Measurements from ENCODE around the gene SERPINE3.

Gene SERPINE3

GRCh38 chr13:51363625-51364024 is 24.1 kb downstream of the SERPINE3 start:
- DNase-seq (ENCODE audit: low read depth), result no peak

- peak; percentile 14 for DNase-seq (ENCODE audit: low read depth)
Measured at GRCh38 chr13:51364404-51365008, 25.0 kb downstream of the SERPINE3 start.

- no peak for DNase-seq (ENCODE audit: low read depth)
Measured at GRCh38 chr13:51370116-51370515, 30.6 kb downstream of the SERPINE3 start.

- no peak for DNase-seq (ENCODE audit: low read depth)
Measured at GRCh38 chr13:51370811-51371210, 31.3 kb downstream of the SERPINE3 start.

- DNase-seq (ENCODE audit: low read depth), result no peak
Measured at GRCh38 chr13:51371768-51372399, 32.4 kb downstream of the SERPINE3 start.

GRCh38 chr13:51373451-51373850 is 34.0 kb downstream of the SERPINE3 start:
- DNase-seq (ENCODE audit: low read depth), result no peak

- DNase-seq (ENCODE audit: low read depth), result no peak
Measured at GRCh38 chr13:51380269-51380668, 40.8 kb downstream of the SERPINE3 start.

GRCh38 chr13:51385114-51385513 is 45.6 kb downstream of the SERPINE3 start:
- DNase-seq (ENCODE audit: low read depth), result no peak

GRCh38 chr13:51394724-51395123 is 55.2 kb downstream of the SERPINE3 start:
- no peak for DNase-seq (ENCODE audit: low read depth)

- DNase-seq (ENCODE audit: low read depth), result no peak
Measured at GRCh38 chr13:51396352-51396751, 56.9 kb downstream of the SERPINE3 start.

- DNase-seq (ENCODE audit: low read depth), result no peak
Measured at GRCh38 chr13:51397262-51397941, 57.9 kb downstream of the SERPINE3 start.

GRCh38 chr13:51405176-51405575 is 65.7 kb downstream of the SERPINE3 start:
- DNase-seq (ENCODE audit: low read depth), result no peak

- DNase-seq (ENCODE audit: low read depth), result no peak
Measured at GRCh38 chr13:51412431-51412830, 72.9 kb downstream of the SERPINE3 start.

All from HS-27A (cell line).